PC-9 (cell line): ENCODE measurements around the gene TRIM3. TPM values are rescaled to one million over a fixed set of nuclear protein-coding genes. Genes with fewer than 3 reads are reported as not detected.

ENCODE experiments used
- BruUV-seq: library from RNA; stranded (reverse); fragments of 400-500 nt; replicated peaks from 2 replicates; lab custom pipeline; 2021; lab: Mats Ljungman, UMichigan
- CTCF ChIA-PET: fragments of 300-600 bp; sonication (Branson Sonifier 250); formaldehyde crosslinking; loops from one replicate; lab custom pipeline; 2022; ENCODE audit warnings: antibody characterized with exemption; lab: Charles Lee
- POLR2A ChIA-PET: fragments of 300-600 bp; sonication (Branson Sonifier 250); formaldehyde crosslinking; loops from one replicate; lab custom pipeline; 2022; ENCODE audit warnings: antibody characterized with exemption; ENCODE audit not compliant: unreplicated experiment; lab: Charles Lee
- DNase-seq, 2 experiments: peaks; one replicate each; pipeline versions ENCODE4 v3.0.0 to v3.0.0-alpha.2; 2015 to 2022; ENCODE audit warnings: mixed read lengths in 1 of 2
- H2AFZ ChIP-seq: fragments of 200-600 bp; sonication (generic); 2 replicates; pipeline ENCODE4 v1.8.1; 2017; ENCODE audit warnings: antibody characterized with exemption
- H3F3A ChIP-seq: fragments of 200-600 bp; sonication (generic); 2 replicates; pipeline ENCODE4 v1.8.1; 2017; ENCODE audit warnings: antibody characterized with exemption, mild to moderate bottlenecking, low read depth; ENCODE audit not compliant: insufficient read depth
- H3K27ac ChIP-seq: fragments of 200-600 bp; sonication (generic); 2 replicates; pipeline ENCODE4 v1.6.1; 2016; ENCODE audit warnings: mixed run types
- H3K27me3 ChIP-seq: fragments of 200-600 bp; sonication (generic); 2 replicates; pipeline ENCODE4 v1.6.1; 2016; ENCODE audit warnings: low read depth, mixed run types; ENCODE audit not compliant: insufficient read depth
- H3K36me3 ChIP-seq: fragments of 200-600 bp; sonication (generic); 2 replicates; pipeline ENCODE4 v1.6.1; 2016; ENCODE audit warnings: low read depth, mixed run types
- H3K4me1 ChIP-seq: fragments of 200-600 bp; sonication (generic); replicated peaks from 2 replicates; pipeline ENCODE4 v1.6.1; 2016; ENCODE audit warnings: mixed run types; ENCODE audit not compliant: insufficient read depth
- H3K4me2 ChIP-seq: fragments of 200-600 bp; sonication (generic); 2 replicates; pipeline ENCODE4 v1.6.1; 2017; ENCODE audit warnings: mixed run types
- H3K4me3 ChIP-seq: fragments of 200-600 bp; sonication (generic); 2 replicates; pipeline ENCODE4 v1.6.1; 2016; ENCODE audit warnings: mixed run types
- H3K79me2 ChIP-seq: fragments of 200-600 bp; sonication (generic); 2 replicates; pipeline ENCODE4 v1.6.1; 2017; ENCODE audit warnings: low read depth, mixed run types
- H3K9me2 ChIP-seq: fragments of 200-600 bp; sonication (generic); 2 replicates; pipeline ENCODE4 v1.8.1; 2017; ENCODE audit warnings: mild to moderate bottlenecking; ENCODE audit not compliant: insufficient read depth
- H3K9me3 ChIP-seq: fragments of 200-600 bp; sonication (generic); 2 replicates; pipeline ENCODE4 v1.8.1; 2016; ENCODE audit warnings: low read depth; ENCODE audit not compliant: insufficient read depth
- H4K20me1 ChIP-seq: fragments of 200-600 bp; sonication (generic); 2 replicates; pipeline ENCODE4 v1.8.1; 2017; ENCODE audit not compliant: insufficient read depth
- CTCF ChIP-seq: fragments of 200-600 bp; sonication (generic); conservative IDR thresholded peaks from 2 replicates; pipeline ENCODE4 v1.6.1; 2017; ENCODE audit warnings: mixed run types, antibody characterized with exemption, mild to moderate bottlenecking, moderate library complexity
- EZH2 ChIP-seq: fragments of 200-600 bp; sonication (generic); IDR thresholded peaks from 2 replicates; pipeline ENCODE4 v1.8.0; 2017; ENCODE audit warnings: antibody characterized with exemption, low read depth
- intact Hi-C: fragments of 100-400 bp; cut with micrococcal nuclease; formaldehyde crosslinking; loops from one replicate; pipeline ENCODE4 v1.10.0; 2022; ENCODE audit not compliant: unreplicated experiment
- total RNA-seq: library from RNA; stranded (reverse); gene quantifications from 2 replicates; pipeline ENCODE4 v1.2.3, GENCODE V29; 2021

Gene TRIM3
- total RNA-seq, 1 experiment from 2014 or later = 9.0 TPM

GRCh38 chr11:6474806-6475500 lies 1.2 kb upstream of the TRIM3 start:
- peak overlapping the region; percentile 56; the same call in 1 of the 2 replicates for H3K4me3 ChIP-seq
- intact Hi-C loops = loop anchor here (10.0 kb wide), 1 partner anchor 130 kb away; the partner anchor contains the start of genes ILK and RRP8
- DNase-seq = no peak

GRCh38 chr11:6474413-6474792 lies 662 bp upstream of the TRIM3 start:
- Histone ChIP-seq H3K4me1 (no peaks in the 10 kb centered on the region), H3K27me3 (no peaks in the 10 kb centered on the region), H3K79me2 (peaks cover 5% of the 10 kb centered on the region; the same call in 1 of the 2 replicates), H4K20me1 (no peaks in the 10 kb centered on the region), H3K36me3 (no peaks in the 10 kb centered on the region), H3K9me2 (no peaks in the 10 kb centered on the region), H3K4me3 (peak overlapping the region; percentile 56; the same call in 1 of the 2 replicates), H3K9me3 (no peaks in the 10 kb centered on the region), H2AFZ (peak overlapping the region; percentile 65; the same call in 1 of the 2 replicates), H3F3A (peaks cover 18% of the 10 kb centered on the region), H3K27ac (peak overlapping the region; percentile 68), H3K4me2 (peak overlapping the region; percentile 81)
- DNase-seq = no peak
- ChIA-PET CTCF (interaction anchor here (0.7 kb wide), 1 partner anchor 157 kb away, joined by 4 read pairs; no protein-coding TSS in a partner anchor), POLR2A (interaction anchor here (0.6 kb wide), 1 partner anchor 451 kb away, joined by 16 read pairs; no protein-coding TSS in a partner anchor)
- intact Hi-C loops = loop anchor here (10.0 kb wide), 1 partner anchor 130 kb away; the partner anchor contains the start of genes ILK and RRP8
- TSS peak; percentile 96 for BruUV-seq
- no peak for TF ChIP-seq EZH2
- no peak for TF ChIP-seq CTCF

More at GRCh38 chr11:6474806-6475500, 1.2 kb upstream of the TRIM3 start:
- no peaks in the 10 kb centered on the region for H3K9me3 ChIP-seq
- H3K27ac ChIP-seq = peak overlapping the region; percentile 68; the same call in 1 of the 2 replicates
- ChIA-PET POLR2A (no interaction called here), CTCF (interaction anchor here (0.6 kb wide), 1 partner anchor 144 kb away, joined by 4 read pairs; the partner anchor contains the start of gene TPP1)
- H3K27me3 ChIP-seq = no peaks in the 10 kb centered on the region
- H2AFZ ChIP-seq = no peak overlapping the region
- peaks cover 18% of the 10 kb centered on the region for H3F3A ChIP-seq
- H3K36me3 ChIP-seq = no peaks in the 10 kb centered on the region
- no TSS peak for BruUV-seq
- peaks cover 11% of the 10 kb centered on the region for H3K79me2 ChIP-seq
- H3K4me2 ChIP-seq = peak overlapping the region; percentile 81
- 0 out of 2 replicates have a peak, but pooled peaks cover 2% of the 10 kb centered on the region for H3K4me1 ChIP-seq
- no peaks in the 10 kb centered on the region for H3K9me2 ChIP-seq
- H4K20me1 ChIP-seq = no peaks in the 10 kb centered on the region
- TF ChIP-seq CTCF = no peak
- TF ChIP-seq EZH2 = no peak

GRCh38 chr11:6472934-6473333 lies 807 bp downstream of the TRIM3 start:
- Histone ChIP-seq H4K20me1 (no peaks in the 10 kb centered on the region), H3K9me3 (no peaks in the 10 kb centered on the region), H3K27me3 (no peaks in the 10 kb centered on the region), H3K4me3 (no peak overlapping the region), H2AFZ (no peak overlapping the region), H3K4me1 (no peaks in the 10 kb centered on the region), H3K36me3 (no peaks in the 10 kb centered on the region), H3K4me2 (peak overlapping the region; percentile 79), H3K9me2 (no peaks in the 10 kb centered on the region), H3K27ac (no peak overlapping the region), H3F3A (peaks cover 18% of the 10 kb centered on the region), H3K79me2 (no peaks in the 10 kb centered on the region)
- ChIA-PET CTCF (interaction anchor here (0.5 kb wide), 1 partner anchor 94 kb away, joined by 3 read pairs; no protein-coding TSS in a partner anchor), POLR2A (interaction anchor here (1.2 kb wide), 1 partner anchor 83 kb away, joined by 14 read pairs; the partner anchor contains the start of gene SMPD1)
- no TSS peak for BruUV-seq
- intact Hi-C loops = loop anchor here (10.0 kb wide), 1 partner anchor 132 kb away; the partner anchor contains the start of genes ILK and RRP8
- TF ChIP-seq CTCF = no peak
- no peak for TF ChIP-seq EZH2
- DNase-seq = no peak
